ENCODE measurements around the gene SMARCA4. TPM values are rescaled to one million over a fixed set of nuclear protein-coding genes. Genes with fewer than 3 reads are reported as not detected.

Gene SMARCA4
- total and polyA plus RNA-seq, 2 experiments from 2014 or later, result 177 to 336 TPM

GRCh38 chr19:10921199-10921909, 39.5 kb upstream of the SMARCA4 start:
- H3K36me3 ChIP-seq (ENCODE audit: insufficient read depth), result no peaks in the 10 kb centered on the region
- H3K4me2 ChIP-seq, result no peak overlapping the region
- H3K4me3 ChIP-seq, result no peak overlapping the region
- H3K27ac ChIP-seq (ENCODE audit: low read depth), result no peak overlapping the region
- no peak overlapping the region for H3K4me3 Mint-ChIP-seq
- H3F3A ChIP-seq (replicated peaks; ENCODE audit: low read depth), result peaks cover 11% of the 10 kb centered on the region; the same call in 1 of the 2 replicates
- H3K9me3 Mint-ChIP-seq, result no peaks in the 10 kb centered on the region
- no peaks in the 10 kb centered on the region for H3K4me1 ChIP-seq (ENCODE audit: insufficient read depth)
- H3K79me2 ChIP-seq (replicated peaks; ENCODE audit: insufficient read depth), result no peaks in the 10 kb centered on the region
- no peaks in the 10 kb centered on the region for H4K20me1 ChIP-seq (replicated peaks; ENCODE audit: insufficient read depth)
- peaks cover 52% of the 10 kb centered on the region for H3K36me3 Mint-ChIP-seq (ENCODE audit: low read depth)
- H2AFZ ChIP-seq, result no peak overlapping the region
- H3K27me3 ChIP-seq (ENCODE audit: insufficient read depth), result no peaks in the 10 kb centered on the region
- no peak for DNase-seq (ENCODE audit: low spot score)
- H3K27me3 Mint-ChIP-seq (ENCODE audit: insufficient read depth, low read depth, poor library complexity), result peaks cover 28% of the 10 kb centered on the region
- no peaks in the 10 kb centered on the region for H3K9me2 ChIP-seq (ENCODE audit: insufficient read depth)
- H3K27ac Mint-ChIP-seq, result no peak overlapping the region
- ATAC-seq, result no peak
- no peaks in the 10 kb centered on the region; the same call in 2 of the 3 replicates for H3K4me1 Mint-ChIP-seq
- TF ChIP-seq ZNF114 (CRISPR knock-in tag; IDR thresholded peaks at IDR 0.05) (no peak), ZNF331 (CRISPR knock-in tag; IDR thresholded peaks at IDR 0.05; ENCODE audit: low read depth) (no peak), POLR2AphosphoS5 (IDR thresholded peaks at IDR 0.05; ENCODE audit: low read depth) (peak; percentile 34; the same call in 1 of the 2 replicates)

- Histone ChIP-seq H3K79me2 (replicated peaks; ENCODE audit: insufficient read depth) (no peaks in the 10 kb centered on the region), H2AFZ (no peak overlapping the region), H3K4me2 (no peak overlapping the region), H3K9me2 (ENCODE audit: insufficient read depth) (no peaks in the 10 kb centered on the region), H3F3A (replicated peaks; ENCODE audit: low read depth) (0 out of 2 replicates have a peak, but pooled peaks cover 10% of the 10 kb centered on the region), H4K20me1 (replicated peaks; ENCODE audit: insufficient read depth) (no peaks in the 10 kb centered on the region), H3K27ac (ENCODE audit: low read depth) (0 out of 2 replicates have a peak overlapping the region, but pooled peaks have one; percentile 50), H3K36me3 (ENCODE audit: insufficient read depth) (no peaks in the 10 kb centered on the region), H3K4me1 (ENCODE audit: insufficient read depth) (no peaks in the 10 kb centered on the region), H3K27me3 (ENCODE audit: insufficient read depth) (no peaks in the 10 kb centered on the region), H3K4me3 (no peak overlapping the region)
- no peak for TF ChIP-seq ETS1 (IDR thresholded peaks at IDR 0.05)
- TF ChIP-seq CREB1 (CRISPR knock-in tag; IDR thresholded peaks at IDR 0.05; ENCODE audit: low read depth), result no peak
- TF ChIP-seq, protein P1, sequence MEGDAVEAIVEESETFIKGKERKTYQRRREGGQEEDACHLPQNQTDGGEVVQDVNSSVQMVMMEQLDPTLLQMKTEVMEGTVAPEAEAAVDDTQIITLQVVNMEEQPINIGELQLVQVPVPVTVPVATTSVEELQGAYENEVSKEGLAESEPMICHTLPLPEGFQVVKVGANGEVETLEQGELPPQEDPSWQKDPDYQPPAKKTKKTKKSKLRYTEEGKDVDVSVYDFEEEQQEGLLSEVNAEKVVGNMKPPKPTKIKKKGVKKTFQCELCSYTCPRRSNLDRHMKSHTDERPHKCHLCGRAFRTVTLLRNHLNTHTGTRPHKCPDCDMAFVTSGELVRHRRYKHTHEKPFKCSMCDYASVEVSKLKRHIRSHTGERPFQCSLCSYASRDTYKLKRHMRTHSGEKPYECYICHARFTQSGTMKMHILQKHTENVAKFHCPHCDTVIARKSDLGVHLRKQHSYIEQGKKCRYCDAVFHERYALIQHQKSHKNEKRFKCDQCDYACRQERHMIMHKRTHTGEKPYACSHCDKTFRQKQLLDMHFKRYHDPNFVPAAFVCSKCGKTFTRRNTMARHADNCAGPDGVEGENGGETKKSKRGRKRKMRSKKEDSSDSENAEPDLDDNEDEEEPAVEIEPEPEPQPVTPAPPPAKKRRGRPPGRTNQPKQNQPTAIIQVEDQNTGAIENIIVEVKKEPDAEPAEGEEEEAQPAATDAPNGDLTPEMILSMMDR (conservative IDR thresholded peaks at IDR 0.05; ENCODE audit: low read depth in 2 of 2), result no peak
- TF ChIP-seq ZNF331 (CRISPR knock-in tag; IDR thresholded peaks at IDR 0.05; ENCODE audit: low read depth), result no peak
- TF ChIP-seq POLR2AphosphoS5 (IDR thresholded peaks at IDR 0.05; ENCODE audit: low read depth), result no peak; the same call in 1 of the 2 replicates
- TF ChIP-seq REST (IDR thresholded peaks at IDR 0.05; ENCODE audit: unreplicated experiment), result no peak
- no peak for TF ChIP-seq EZH2phosphoT487 (IDR thresholded peaks at IDR 0.05; ENCODE audit: unreplicated experiment)
- TF ChIP-seq ZNF114 (CRISPR knock-in tag; IDR thresholded peaks at IDR 0.05), result no peak
- Mint-ChIP-seq H3K4me1 (no peaks in the 10 kb centered on the region; the same call in 2 of the 3 replicates), H3K4me3 (no peak overlapping the region), H3K27me3 (ENCODE audit: insufficient read depth, low read depth, poor library complexity) (peaks cover 28% of the 10 kb centered on the region), H3K27ac (no peak overlapping the region), H3K36me3 (ENCODE audit: low read depth) (peaks cover 52% of the 10 kb centered on the region), H3K9me3 (no peaks in the 10 kb centered on the region)
- DNase-seq (ENCODE audit: low spot score) (peak; percentile 45), ATAC-seq (peak; percentile 36)
These were observed 38.8 kb upstream of the SMARCA4 start for GRCh38 chr19:10921910-10922637.

Measured in GM23338 (cell line).